SK-N-SH (cell line): ENCODE results near the gene ANGPTL4. TPM values are rescaled to one million over a fixed set of nuclear protein-coding genes. Genes with fewer than 3 reads are reported as not detected.

Source experiments
- CTCF ChIA-PET: fragments of 300-600, 350-600 bp; formaldehyde crosslinking; extraction: SDS; loops from one replicate; lab custom pipeline; 2021; lab: Yijun Ruan, JAX
- POLR2A ChIA-PET: fragments of 350-600 bp; sonication (Branson Sonifier 250); formaldehyde crosslinking; extraction: SDS; loops from one replicate; lab custom pipeline; 2020; ENCODE audit warnings: antibody characterized with exemption, inconsistent platforms; lab: Yijun Ruan, JAX
- DNase-seq: peaks from one replicate; pipeline ENCODE4 v3.0.0; 2012
- H2AFZ ChIP-seq: fragments of 200-600 bp; sonication (generic); 2 replicates; pipeline ENCODE4 v1.8.1; 2016; ENCODE audit warnings: antibody characterized with exemption, mild to moderate bottlenecking, low read depth
- H3F3A ChIP-seq: fragments of 200-600 bp; sonication (generic); replicated peaks from 2 replicates; pipeline ENCODE3; 2016; ENCODE audit warnings: antibody characterized with exemption, mild to moderate bottlenecking; ENCODE audit not compliant: insufficient read depth
- H3K27ac ChIP-seq, 2 experiments: fragments of 200-500 bp in 1 of 2; fragments of 200-600 bp in 1 of 2; sonication (Bioruptor generic) in 1 of 2; sonication (generic), shearing (Covaris generic) in 1 of 2; 2 replicates each; pipeline versions ENCODE4 v1.5.1 to v1.6.1; 2014 to 2016; ENCODE audit warnings: low read depth in 2 of 2, inconsistent platforms in 1 of 2, low read length in 1 of 2, mild to moderate bottlenecking in 1 of 2, mixed read lengths in 1 of 2
- H3K27me3 ChIP-seq: fragments of 200-600 bp; sonication (generic), shearing (Covaris generic); 2 replicates; pipeline ENCODE4 v1.6.1; 2016; ENCODE audit warnings: mixed run types; ENCODE audit not compliant: insufficient read depth
- H3K36me3 ChIP-seq, 2 experiments: fragments of 200-500 bp in 1 of 2; fragments of 200-600 bp in 1 of 2; sonication (Bioruptor generic) in 1 of 2; sonication (generic) in 1 of 2; replicated peaks in 1 of 2; 2 replicates each; pipeline versions ENCODE3 to v1.5.1; 2014 to 2016; ENCODE audit warnings: low read length in 1 of 2, mild to moderate bottlenecking in 1 of 2; ENCODE audit not compliant: insufficient read depth in 2 of 2, control insufficient read depth in 1 of 2
- H3K4me1 ChIP-seq, 2 experiments: fragments of 200-500 bp in 1 of 2; fragments of 200-600 bp in 1 of 2; sonication (Bioruptor generic) in 1 of 2; sonication (generic), shearing (Covaris generic) in 1 of 2; 2 replicates each; pipeline versions ENCODE4 v1.5.1 to v1.6.1; 2014 to 2016; ENCODE audit warnings: low read depth in 1 of 2, low read length in 1 of 2, mixed run types in 1 of 2; ENCODE audit not compliant: insufficient read depth in 2 of 2, control insufficient read depth in 1 of 2
- H3K4me2 ChIP-seq: fragments of 200-600 bp; sonication (generic), shearing (Covaris generic); 2 replicates; pipeline ENCODE4 v1.6.1; 2017; ENCODE audit warnings: mixed run types
- H3K4me3 ChIP-seq, 2 experiments: fragments of 200-500 bp in 1 of 2; fragments of 200-600 bp in 1 of 2; sonication (Bioruptor generic) in 1 of 2; sonication (generic), shearing (Covaris generic) in 1 of 2; 2 replicates each; pipeline versions ENCODE4 v1.5.1 to v1.8.1; 2014 to 2016; ENCODE audit warnings: low read depth in 2 of 2, inconsistent platforms in 1 of 2, low read length in 1 of 2, mild to moderate bottlenecking in 1 of 2, mixed read lengths in 1 of 2, moderate library complexity in 1 of 2
- H3K79me2 ChIP-seq: fragments of 200-600 bp; sonication (generic); 2 replicates; pipeline ENCODE4 v1.8.1; 2017; ENCODE audit warnings: mild to moderate bottlenecking; ENCODE audit not compliant: insufficient read depth
- H3K9ac ChIP-seq: fragments of 200-600 bp; sonication (generic); 2 replicates; pipeline ENCODE4 v1.6.1; 2017; ENCODE audit warnings: mixed run types
- H3K9me2 ChIP-seq: fragments of 200-600 bp; sonication (generic); 2 replicates; pipeline ENCODE4 v1.6.1; 2017; ENCODE audit warnings: mixed run types
- H3K9me3 ChIP-seq: fragments of 200-600 bp; sonication (generic); 2 replicates; pipeline ENCODE4 v1.6.1; 2017; ENCODE audit warnings: mixed run types, mild to moderate bottlenecking, moderate library complexity
- H4K20me1 ChIP-seq: fragments of 200-600 bp; sonication (generic); 2 replicates; pipeline ENCODE4 v1.6.1; 2017; ENCODE audit warnings: mild to moderate bottlenecking, mixed run types; ENCODE audit not compliant: insufficient read depth
- CHD2 ChIP-seq: fragments of 150-350 bp; IDR thresholded peaks from 2 replicates; pipeline ENCODE4 v1.6.1; 2018; ENCODE audit warnings: low read length; ENCODE audit not compliant: partially characterized antibody
- ELF1 ChIP-seq: IDR thresholded peaks from 2 replicates; pipeline ENCODE4 v1.4.0; 2012
- EP300 ChIP-seq, 2 experiments: IDR thresholded peaks; 2 replicates each; pipeline versions ENCODE4 v1.4.0 to v1.6.1; 2012; ENCODE audit warnings: borderline replicate concordance in 1 of 2, low read depth in 1 of 2, low read length in 1 of 2
- EZH2phosphoT487 ChIP-seq: fragments of 200-600 bp; sonication (generic); IDR thresholded peaks from 2 replicates; pipeline ENCODE4 v1.6.1; 2017; ENCODE audit warnings: low read depth, mixed run types, mild to moderate bottlenecking, antibody characterized with exemption, moderate library complexity, borderline replicate concordance
- FOSL2 ChIP-seq: IDR thresholded peaks from 2 replicates; pipeline ENCODE4 v1.4.0; 2012; ENCODE audit warnings: low read depth, mild to moderate bottlenecking, moderate library complexity, borderline replicate concordance
- GATA2 ChIP-seq: sonication (generic); formaldehyde crosslinking; IDR thresholded peaks from 2 replicates; pipeline ENCODE4 v1.5.0; 2020; ENCODE audit warnings: mild to moderate bottlenecking, missing genetic modification reagents
- MEF2A ChIP-seq: IDR thresholded peaks from 2 replicates; pipeline ENCODE4 v1.4.0; 2012; ENCODE audit warnings: low read depth, borderline replicate concordance
- MXI1 ChIP-seq: IDR thresholded peaks from 2 replicates; pipeline ENCODE4 v1.6.1; 2012; ENCODE audit warnings: mild to moderate bottlenecking, low read depth, low read length, improper control_type of control experiment
- NRF1 ChIP-seq: IDR thresholded peaks from 2 replicates; pipeline ENCODE4 v1.6.1; 2012; ENCODE audit warnings: low read depth, mild to moderate bottlenecking, low read length
- RCOR1 ChIP-seq: fragments of 150-350 bp; IDR thresholded peaks from 2 replicates; pipeline ENCODE4 v1.6.1; 2017; ENCODE audit warnings: antibody characterized with exemption, low read length
- RFX5 ChIP-seq: IDR thresholded peaks from 2 replicates; pipeline ENCODE4 v1.6.1; 2012; ENCODE audit warnings: mild to moderate bottlenecking, improper control_type of control experiment, low read length
- RXRA ChIP-seq: IDR thresholded peaks from 2 replicates; pipeline ENCODE4 v1.4.0; 2012; ENCODE audit warnings: low read depth, mild to moderate bottlenecking, borderline replicate concordance
- TEAD4 ChIP-seq: IDR thresholded peaks from 2 replicates; pipeline ENCODE4 v1.4.0; 2012; ENCODE audit warnings: mild to moderate bottlenecking, borderline replicate concordance; ENCODE audit not compliant: insufficient read depth
- YY1 ChIP-seq: IDR thresholded peaks from 2 replicates; pipeline ENCODE4 v1.4.0; 2012; ENCODE audit warnings: low read depth, mild to moderate bottlenecking
- WGBS: methylation state at CpG from one replicate; pipeline ENCODE4 v1.1.6; 2017; ENCODE audit warnings: low lambda C conversion rate; 5-methylcytosine and 5-hydroxymethylcytosine counted together
- polyA plus RNA-seq, 3 experiments: library from polyadenylated mRNA; depleted of rRNA; stranded (reverse); fragments of >200 nt; gene quantifications; 2 replicates each; pipeline ENCODE4 v1.2.3, GENCODE V29; 2012
- TF ChIP-seq, protein P1 (sequence below): fragments of 200-600 bp; sonication (generic); IDR thresholded peaks from 2 replicates; pipeline ENCODE4 v1.6.1; 2017; ENCODE audit warnings: antibody characterized with exemption, mild to moderate bottlenecking, moderate library complexity
- TF ChIP-seq, protein P2 (sequence below): IDR thresholded peaks from 2 replicates; pipeline ENCODE4 v1.4.0; 2012; ENCODE audit warnings: low read depth, borderline replicate concordance
- TF ChIP-seq, protein P3 (sequence below): IDR thresholded peaks from 2 replicates; pipeline ENCODE4 v1.4.0; 2012; ENCODE audit warnings: low read depth
- TF ChIP-seq, protein P4 (sequence below): fragments of 150-350 bp; IDR thresholded peaks from 2 replicates; pipeline ENCODE4 v1.6.1; 2016; ENCODE audit warnings: mild to moderate bottlenecking, low read depth, low read length
- TF ChIP-seq, protein P5 (sequence below): IDR thresholded peaks from 2 replicates; pipeline ENCODE4 v1.4.0; 2012; ENCODE audit warnings: low read depth, borderline replicate concordance

ANGPTL4 gene
- polyA plus RNA-seq, 1 of the 3 experiments (the other 2 are of a cell fraction) = 62.5 TPM

DNA sequence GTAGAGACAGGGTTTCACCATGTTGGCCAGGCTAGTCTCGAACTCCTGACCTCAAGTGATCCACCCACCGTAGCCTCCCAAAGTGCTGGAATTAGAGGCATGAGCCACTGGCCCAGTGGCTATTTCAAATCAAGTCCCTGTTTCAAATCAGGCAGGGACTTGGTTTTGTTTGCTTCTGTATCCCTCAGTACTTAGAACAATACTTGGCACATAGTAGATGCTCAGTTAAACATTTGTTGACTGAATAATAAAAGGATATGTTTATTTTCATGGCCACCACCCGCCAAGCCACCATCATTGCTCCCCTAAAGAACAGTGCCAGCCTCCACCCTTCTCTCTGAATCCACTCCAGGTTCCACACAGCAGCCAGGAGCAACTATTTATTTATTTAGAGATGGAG, 38.5 kb upstream of the ANGPTL4 start:
- Histone ChIP-seq H3K4me1 (peaks cover 11% of the 10 kb centered on the region in 2 experiments; a peak in 2 of 4 replicates), H3K27me3 (no peaks in the 10 kb centered on the region), H4K20me1 (peaks cover 18% of the 10 kb centered on the region), H3K27ac (no peak overlapping the region), H3K9me2 (no peaks in the 10 kb centered on the region), H3F3A (peaks cover 4% of the 10 kb centered on the region), H2AFZ (no peak overlapping the region), H3K9me3 (no peaks in the 10 kb centered on the region), H3K79me2 (peaks cover 31% of the 10 kb centered on the region), H3K4me2 (no peak overlapping the region), H3K4me3 (no peak overlapping the region), H3K36me3 (peaks cover 7 to 15% of the 10 kb centered on the region in 2 experiments), H3K9ac (no peak overlapping the region)
- ChIA-PET POLR2A (interaction anchor here (0.6 kb wide), 1 partner anchor 15 kb away, joined by 5 read pairs; no protein-coding TSS in a partner anchor), CTCF (no interaction called here)
- DNase-seq = no peak
- TF ChIP-seq YY1 (no peak), TEAD4 (no peak), MXI1 (no peak), EP300 (IDR thresholded peaks at IDR 0.05; ENCODE audit: borderline replicate concordance in 1 of 2, low read depth in 1 of 2, low read length in 1 of 2) (no peak), ELF1 (no peak), FOSL2 (no peak), NRF1 (no peak), EZH2phosphoT487 (no peak)
- TF ChIP-seq, protein P1, sequence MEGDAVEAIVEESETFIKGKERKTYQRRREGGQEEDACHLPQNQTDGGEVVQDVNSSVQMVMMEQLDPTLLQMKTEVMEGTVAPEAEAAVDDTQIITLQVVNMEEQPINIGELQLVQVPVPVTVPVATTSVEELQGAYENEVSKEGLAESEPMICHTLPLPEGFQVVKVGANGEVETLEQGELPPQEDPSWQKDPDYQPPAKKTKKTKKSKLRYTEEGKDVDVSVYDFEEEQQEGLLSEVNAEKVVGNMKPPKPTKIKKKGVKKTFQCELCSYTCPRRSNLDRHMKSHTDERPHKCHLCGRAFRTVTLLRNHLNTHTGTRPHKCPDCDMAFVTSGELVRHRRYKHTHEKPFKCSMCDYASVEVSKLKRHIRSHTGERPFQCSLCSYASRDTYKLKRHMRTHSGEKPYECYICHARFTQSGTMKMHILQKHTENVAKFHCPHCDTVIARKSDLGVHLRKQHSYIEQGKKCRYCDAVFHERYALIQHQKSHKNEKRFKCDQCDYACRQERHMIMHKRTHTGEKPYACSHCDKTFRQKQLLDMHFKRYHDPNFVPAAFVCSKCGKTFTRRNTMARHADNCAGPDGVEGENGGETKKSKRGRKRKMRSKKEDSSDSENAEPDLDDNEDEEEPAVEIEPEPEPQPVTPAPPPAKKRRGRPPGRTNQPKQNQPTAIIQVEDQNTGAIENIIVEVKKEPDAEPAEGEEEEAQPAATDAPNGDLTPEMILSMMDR = no peak
- WGBS = 95% methylated on average over 3 of the region's 3 CpGs

DNA sequence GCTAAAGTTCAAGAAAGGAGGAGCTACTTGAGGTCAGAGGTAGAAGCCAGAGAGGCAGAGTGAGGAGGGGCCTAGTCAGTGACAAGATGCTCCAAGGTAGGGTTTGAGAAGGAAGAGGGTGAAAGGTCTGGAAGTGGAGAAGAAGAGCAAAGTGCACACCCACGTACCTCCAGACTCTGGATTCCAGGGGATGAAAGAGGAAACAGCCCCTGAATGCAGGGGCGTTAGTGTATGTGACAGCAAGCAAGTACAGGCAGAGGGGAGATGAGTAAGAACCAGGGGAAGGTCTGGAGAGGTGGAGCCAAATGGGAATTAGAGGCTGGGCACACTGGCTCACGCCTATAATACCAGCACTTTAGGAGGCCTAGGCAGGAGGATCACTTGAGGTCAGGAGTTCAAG, 34.0 kb upstream of the ANGPTL4 start:
- Histone ChIP-seq H2AFZ (no peak overlapping the region), H3K9ac (no peak overlapping the region), H4K20me1 (no peaks in the 10 kb centered on the region), H3K36me3 (no peaks in the 10 kb centered on the region), H3K9me3 (no peaks in the 10 kb centered on the region), H3K4me1 (no peaks in the 10 kb centered on the region; a peak in 1 of 4 replicates), H3K4me2 (no peak overlapping the region), H3K79me2 (no peaks in the 10 kb centered on the region), H3K9me2 (no peaks in the 10 kb centered on the region), H3K27me3 (peaks cover 20% of the 10 kb centered on the region), H3K27ac (no peak overlapping the region), H3K4me3 (no peak overlapping the region), H3F3A (no peaks in the 10 kb centered on the region)
- DNase-seq = no peak
- CTCF ChIA-PET = interaction anchor here (3.9 kb wide), 1 partner anchor 24 kb away, joined by 16 read pairs; no protein-coding TSS in a partner anchor
- POLR2A ChIA-PET = no interaction called here
- WGBS = 70% methylated on average over 3 of the region's 3 CpGs
- TF ChIP-seq CHD2 = no peak
- no peak for TF ChIP-seq FOSL2
- TF ChIP-seq, protein P2, sequence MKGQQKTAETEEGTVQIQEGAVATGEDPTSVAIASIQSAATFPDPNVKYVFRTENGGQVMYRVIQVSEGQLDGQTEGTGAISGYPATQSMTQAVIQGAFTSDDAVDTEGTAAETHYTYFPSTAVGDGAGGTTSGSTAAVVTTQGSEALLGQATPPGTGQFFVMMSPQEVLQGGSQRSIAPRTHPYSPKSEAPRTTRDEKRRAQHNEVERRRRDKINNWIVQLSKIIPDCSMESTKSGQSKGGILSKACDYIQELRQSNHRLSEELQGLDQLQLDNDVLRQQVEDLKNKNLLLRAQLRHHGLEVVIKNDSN = no peak
- TF ChIP-seq, protein P3, sequence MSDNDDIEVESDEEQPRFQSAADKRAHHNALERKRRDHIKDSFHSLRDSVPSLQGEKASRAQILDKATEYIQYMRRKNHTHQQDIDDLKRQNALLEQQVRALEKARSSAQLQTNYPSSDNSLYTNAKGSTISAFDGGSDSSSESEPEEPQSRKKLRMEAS = no peak
- no peak for TF ChIP-seq GATA2 (CRISPR knock-in tag)
- TF ChIP-seq RFX5 = no peak
- TF ChIP-seq MEF2A = no peak
- TF ChIP-seq, protein P4, sequence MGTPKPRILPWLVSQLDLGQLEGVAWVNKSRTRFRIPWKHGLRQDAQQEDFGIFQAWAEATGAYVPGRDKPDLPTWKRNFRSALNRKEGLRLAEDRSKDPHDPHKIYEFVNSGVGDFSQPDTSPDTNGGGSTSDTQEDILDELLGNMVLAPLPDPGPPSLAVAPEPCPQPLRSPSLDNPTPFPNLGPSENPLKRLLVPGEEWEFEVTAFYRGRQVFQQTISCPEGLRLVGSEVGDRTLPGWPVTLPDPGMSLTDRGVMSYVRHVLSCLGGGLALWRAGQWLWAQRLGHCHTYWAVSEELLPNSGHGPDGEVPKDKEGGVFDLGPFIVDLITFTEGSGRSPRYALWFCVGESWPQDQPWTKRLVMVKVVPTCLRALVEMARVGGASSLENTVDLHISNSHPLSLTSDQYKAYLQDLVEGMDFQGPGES = no peak
- TF ChIP-seq YY1 = no peak
- no peak for TF ChIP-seq EP300 (IDR thresholded peaks at IDR 0.05; ENCODE audit: borderline replicate concordance in 1 of 2, low read depth in 1 of 2, low read length in 1 of 2)
- TF ChIP-seq, protein P1 = no peak
- TF ChIP-seq, protein P5, sequence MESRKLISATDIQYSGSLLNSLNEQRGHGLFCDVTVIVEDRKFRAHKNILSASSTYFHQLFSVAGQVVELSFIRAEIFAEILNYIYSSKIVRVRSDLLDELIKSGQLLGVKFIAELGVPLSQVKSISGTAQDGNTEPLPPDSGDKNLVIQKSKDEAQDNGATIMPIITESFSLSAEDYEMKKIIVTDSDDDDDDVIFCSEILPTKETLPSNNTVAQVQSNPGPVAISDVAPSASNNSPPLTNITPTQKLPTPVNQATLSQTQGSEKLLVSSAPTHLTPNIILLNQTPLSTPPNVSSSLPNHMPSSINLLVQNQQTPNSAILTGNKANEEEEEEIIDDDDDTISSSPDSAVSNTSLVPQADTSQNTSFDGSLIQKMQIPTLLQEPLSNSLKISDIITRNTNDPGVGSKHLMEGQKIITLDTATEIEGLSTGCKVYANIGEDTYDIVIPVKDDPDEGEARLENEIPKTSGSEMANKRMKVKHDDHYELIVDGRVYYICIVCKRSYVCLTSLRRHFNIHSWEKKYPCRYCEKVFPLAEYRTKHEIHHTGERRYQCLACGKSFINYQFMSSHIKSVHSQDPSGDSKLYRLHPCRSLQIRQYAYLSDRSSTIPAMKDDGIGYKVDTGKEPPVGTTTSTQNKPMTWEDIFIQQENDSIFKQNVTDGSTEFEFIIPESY = no peak
- no peak for TF ChIP-seq RXRA
- no peak for TF ChIP-seq RCOR1
